GM18499 (cell line): ENCODE results near the gene GSPT1.

Experiments
- ATAC-seq: cut with Tn5 transposase; IDR thresholded peaks from one replicate; pipeline ENCODE4 v1.9.1; 2021; ENCODE audit warnings: moderate number of reproducible peaks; ENCODE audit not compliant: insufficient read depth, unreplicated experiment

The GSPT1 gene

DNA sequence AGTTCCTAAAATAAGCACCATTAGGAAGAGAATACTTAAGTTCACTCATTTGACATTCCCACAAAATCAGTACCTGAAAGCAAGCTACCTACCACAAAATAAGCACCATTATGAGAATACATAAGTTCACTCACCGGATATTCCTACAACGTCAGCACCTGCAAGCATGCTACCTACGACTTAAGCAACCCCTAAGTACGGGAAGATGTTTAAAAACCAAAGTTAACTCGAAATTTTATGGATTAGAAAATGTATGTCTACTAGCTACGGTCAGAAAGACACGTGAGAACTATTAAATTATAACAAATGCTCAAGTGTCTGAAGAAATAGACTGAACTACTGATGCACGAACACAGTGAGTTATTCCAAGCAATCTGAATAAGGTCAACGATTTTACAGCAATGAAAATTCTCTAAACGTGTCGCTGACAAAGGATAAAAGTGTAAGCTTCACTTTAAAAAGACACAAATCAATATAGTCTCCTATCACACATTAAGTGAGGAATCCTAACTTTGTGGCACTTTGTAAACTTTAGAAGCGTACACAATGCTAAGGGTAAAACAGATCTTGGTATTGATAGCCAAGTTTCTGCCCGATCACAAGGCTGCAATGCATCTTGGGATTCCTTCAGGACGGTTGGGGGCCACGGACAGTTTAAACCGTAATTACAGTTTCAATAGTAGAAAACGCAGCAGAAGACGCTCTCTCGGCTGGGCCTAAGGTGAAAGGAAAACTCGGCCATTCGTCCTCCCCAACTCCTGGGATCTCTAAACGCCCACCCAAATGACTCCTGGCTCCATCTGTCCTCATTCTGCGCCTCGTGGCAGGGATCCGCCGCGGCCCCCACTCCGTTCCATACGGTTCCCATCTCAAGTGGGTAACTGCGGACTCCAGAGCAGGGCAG lies 1.3 kb downstream of the GSPT1 start:
- ATAC-seq, result no peak

DNA sequence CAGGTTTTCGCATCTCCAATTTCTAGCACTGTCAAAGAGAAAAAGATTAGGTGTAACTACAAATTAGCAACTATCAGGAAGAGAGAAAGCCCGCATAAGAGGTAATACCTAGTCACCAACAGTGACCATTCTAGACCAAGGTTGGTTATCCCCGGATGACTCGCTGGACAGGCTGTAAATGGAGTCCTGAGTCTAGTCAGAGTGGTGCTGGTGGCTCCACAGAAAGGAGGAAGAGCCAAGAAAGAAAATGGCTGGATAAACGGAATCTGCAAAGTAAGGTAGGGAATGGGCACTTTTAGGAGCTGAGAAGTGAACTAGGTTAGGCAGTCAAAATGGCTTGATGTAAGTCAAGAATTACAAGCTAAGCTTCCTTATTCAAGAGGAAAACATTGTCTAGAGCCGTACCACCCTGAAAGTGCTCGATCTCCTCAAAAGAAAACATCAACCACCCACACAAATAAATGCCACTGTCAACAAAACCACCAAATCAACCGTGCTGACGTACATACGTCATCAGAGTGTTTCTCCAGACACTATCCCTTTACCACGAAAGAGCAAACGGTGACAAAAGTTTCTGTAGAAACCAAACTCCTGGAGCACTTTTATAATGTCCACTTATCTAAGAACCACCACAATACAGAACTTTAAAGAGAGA lies 2.2 kb downstream of the GSPT1 start:
- ATAC-seq, result no peak

GRCh38 chr16:11909653-11910545 lies 5.9 kb downstream of the GSPT1 start:
- ATAC-seq, result no peak

DNA sequence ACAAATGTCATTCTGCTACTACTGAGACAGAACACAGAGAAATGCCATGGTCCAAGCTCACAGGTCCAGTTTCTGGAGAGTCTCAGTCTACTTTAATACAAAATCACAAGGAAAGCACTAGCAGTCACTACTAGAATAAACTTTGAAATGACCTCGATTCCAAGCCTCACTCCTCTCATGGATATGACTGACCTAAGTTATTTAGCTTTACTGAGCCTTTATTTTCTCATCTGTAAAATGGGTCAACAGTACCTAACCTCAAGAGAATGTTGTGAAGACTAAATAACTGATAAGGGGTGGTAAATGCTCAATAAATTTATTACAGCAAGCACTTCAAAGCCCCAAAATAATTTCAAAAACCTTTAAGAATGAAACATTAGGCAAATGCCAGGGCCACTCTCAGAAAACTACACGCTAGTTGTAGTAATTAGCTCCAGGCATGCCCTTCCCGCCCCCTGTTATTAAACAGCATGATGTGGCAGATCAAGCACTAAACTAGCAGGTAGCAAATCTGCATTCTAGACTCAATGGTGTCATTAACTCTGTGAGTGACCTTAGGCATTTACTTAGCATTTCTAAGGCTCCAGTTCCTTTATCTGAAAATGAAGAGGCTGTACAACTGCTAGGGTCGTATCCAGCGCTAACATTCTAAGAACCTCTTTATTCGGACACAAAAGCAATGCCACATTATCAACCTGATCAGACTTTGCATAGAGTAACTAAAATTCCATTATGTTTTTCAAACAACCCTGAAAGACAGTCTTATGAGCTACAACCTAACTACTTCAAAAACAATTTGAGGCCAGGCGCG lies 8.4 kb downstream of the GSPT1 start:
- ATAC-seq, result no peak

- ATAC-seq, result no peak
These were observed 11.8 kb downstream of the GSPT1 start for GRCh38 chr16:11903906-11904305.

- no peak for ATAC-seq
These were observed 14.7 kb downstream of the GSPT1 start for GRCh38 chr16:11901091-11901490.

- ATAC-seq, result no peak
These were observed 19.1 kb downstream of the GSPT1 start for GRCh38 chr16:11896486-11897176.

- ATAC-seq, result no peak
These were observed 22.2 kb downstream of the GSPT1 start for GRCh38 chr16:11893571-11893970.

DNA sequence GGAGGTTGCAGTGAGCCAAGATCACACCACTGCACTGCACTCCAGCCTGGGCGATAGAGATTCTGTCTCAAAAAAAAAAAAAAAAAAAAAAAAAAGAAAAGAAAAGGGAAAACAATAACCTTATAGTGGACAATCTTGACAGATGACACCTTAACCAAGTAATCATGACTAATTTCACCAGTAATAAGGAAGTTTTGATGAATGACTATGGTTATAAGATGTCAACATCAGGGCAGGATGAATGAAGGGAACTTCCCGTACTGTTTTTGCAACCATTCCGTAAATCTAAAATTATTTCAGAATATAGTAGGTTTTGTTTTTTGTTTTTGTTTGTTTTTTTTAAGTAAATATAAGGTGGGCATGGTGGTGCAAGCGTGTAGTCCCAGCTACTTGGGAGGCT lies 23.0 kb downstream of the GSPT1 start:
- ATAC-seq, result no peak

GRCh38 chr16:11890231-11890965 lies 25.4 kb downstream of the GSPT1 start:
- no peak for ATAC-seq

DNA sequence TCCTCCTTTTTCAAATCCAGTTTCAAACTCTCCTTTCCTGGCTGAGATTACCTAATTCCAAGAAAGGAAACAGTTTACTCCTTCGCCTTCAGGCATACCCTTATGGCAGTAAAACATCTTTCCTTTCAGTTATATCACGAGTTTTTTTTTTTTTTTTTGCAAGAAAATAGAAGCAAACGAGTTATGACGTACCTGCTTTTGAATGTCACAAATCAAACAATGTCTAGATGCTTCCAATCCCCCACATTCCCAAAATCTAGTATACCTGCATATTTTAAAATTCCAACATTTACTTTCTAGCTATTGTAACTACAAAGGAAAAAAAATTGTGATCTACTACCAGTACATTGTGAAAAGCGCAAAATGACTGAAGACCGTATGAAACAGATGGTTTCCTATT lies 28.9 kb downstream of the GSPT1 start:
- no peak for ATAC-seq

- ATAC-seq, result no peak
These were observed 31.7 kb downstream of the GSPT1 start for GRCh38 chr16:11884035-11884434.

DNA sequence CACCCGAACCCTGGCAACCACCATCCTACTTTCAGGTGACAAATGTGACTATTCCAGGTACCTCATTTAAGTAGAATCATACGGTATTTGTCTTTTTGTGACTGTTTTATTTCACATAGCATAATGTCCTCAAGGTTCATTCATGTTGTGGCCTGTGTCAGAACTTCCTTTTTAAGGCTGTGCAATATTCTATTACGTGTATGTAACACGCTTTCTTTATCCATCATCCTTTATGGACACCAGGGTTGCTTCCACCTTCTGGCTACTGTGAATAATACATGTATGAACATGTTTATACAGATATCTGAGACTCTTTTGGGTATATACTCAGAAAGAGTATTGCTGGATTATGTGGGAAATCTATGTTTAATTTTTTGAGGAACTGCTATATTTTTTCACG lies 35.7 kb downstream of the GSPT1 start:
- no peak for ATAC-seq

GRCh38 chr16:11877374-11877773 lies 38.4 kb downstream of the GSPT1 start:
- ATAC-seq, result no peak

DNA sequence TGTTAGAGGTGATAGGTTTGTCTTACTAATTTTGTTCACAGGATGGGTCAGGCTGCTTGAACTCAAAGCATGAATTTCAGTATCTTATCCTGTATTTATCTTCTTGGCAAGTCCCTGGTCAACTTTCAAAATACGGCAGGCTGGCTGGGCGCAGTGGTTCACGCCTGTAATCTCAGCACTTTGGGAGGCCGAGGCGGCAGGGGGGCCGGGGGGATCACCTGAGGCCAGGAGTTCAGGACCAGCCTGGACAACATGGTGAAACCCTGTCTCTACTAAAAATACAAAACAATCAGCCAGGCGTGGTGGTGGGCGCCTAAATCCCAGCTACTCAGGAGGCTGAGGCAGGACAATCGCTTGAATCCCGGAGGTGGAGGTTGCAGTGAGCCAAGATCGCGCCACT lies 39.5 kb downstream of the GSPT1 start:
- ATAC-seq, result no peak

GRCh38 chr16:11875721-11876120 lies 40.0 kb downstream of the GSPT1 start:
- ATAC-seq, result no peak

GRCh38 chr16:11871193-11871592 lies 44.6 kb downstream of the GSPT1 start:
- no peak for ATAC-seq

DNA sequence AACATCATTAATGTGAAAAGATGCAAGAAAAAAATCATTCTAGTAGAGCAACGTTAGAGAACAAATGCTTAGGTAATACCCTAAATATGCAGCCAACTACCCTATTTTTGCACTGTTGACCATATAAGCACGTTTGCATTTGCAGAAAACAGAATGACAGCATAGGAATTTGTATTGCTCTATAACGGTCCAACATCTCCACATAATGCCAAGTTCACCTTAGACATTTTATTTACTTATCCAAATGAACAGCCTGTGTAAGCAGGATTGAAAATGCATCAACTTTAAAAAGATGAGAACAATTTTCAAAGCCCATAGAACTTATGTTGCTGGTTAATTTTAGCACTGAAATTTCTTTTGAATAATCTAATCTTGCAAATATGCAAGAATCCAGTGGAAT lies 45.4 kb downstream of the GSPT1 start:
- no peak for ATAC-seq
